HG03457 (cell line): ENCODE results near the gene ST6GALNAC3.
"Not testable (repeated sequence)": the region's sequence is repeated elsewhere in the genome, so short reads cannot be mapped to it uniquely, and the experiment has no call there.

Experiments
- ATAC-seq: cut with Tn5 transposase; IDR thresholded peaks from one replicate; pipeline ENCODE4 v1.9.1; 2021; ENCODE audit warnings: moderate number of reproducible peaks; ENCODE audit not compliant: unreplicated experiment

Gene ST6GALNAC3

DNA sequence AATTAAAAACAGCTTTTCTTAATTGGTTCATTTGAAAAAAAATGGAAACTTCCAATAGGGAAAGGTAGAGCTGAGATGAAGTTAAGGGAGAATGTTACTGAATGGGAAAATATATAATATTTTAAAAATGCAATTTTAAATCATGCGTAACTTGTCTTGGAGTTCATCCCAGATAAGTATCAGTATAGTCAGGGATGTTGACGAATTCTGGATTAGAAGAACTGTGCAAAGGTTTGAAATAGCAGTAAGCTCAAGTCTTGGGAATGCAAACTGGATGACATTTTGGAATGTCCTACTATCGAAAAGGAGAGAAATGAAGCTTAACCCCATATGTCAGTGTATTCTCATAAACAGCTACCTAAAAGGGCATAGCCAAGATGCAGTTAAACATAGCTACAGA, 4.0 kb upstream of the ST6GALNAC3 start:
- ATAC-seq, result no peak

DNA sequence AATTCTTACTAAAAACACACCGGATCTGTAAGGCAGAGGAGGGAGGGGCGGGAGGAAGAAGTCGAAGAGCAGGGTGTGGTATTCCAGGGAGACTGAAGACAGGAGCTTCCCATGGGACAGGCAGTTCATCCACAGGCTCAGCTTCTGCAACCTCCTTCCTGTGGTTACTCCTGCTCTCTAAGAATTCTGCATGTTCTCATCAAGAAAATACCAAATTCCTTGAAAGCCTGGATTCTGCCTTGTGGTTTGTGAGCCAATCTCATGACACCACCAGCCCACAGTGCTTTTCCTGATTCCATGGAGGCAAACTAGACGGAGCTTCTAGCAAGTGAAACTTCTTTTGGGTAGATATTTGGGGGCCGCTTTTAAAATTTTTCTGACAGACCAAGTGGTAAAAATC, 1.1 kb upstream of the ST6GALNAC3 start:
- no peak for ATAC-seq

- no peak for ATAC-seq
These were observed 593 bp downstream of the ST6GALNAC3 start for GRCh38 chr1:76075188-76075489.

- ATAC-seq, result no peak
These were observed 1.3 kb downstream of the ST6GALNAC3 start for GRCh38 chr1:76075877-76076276.

DNA sequence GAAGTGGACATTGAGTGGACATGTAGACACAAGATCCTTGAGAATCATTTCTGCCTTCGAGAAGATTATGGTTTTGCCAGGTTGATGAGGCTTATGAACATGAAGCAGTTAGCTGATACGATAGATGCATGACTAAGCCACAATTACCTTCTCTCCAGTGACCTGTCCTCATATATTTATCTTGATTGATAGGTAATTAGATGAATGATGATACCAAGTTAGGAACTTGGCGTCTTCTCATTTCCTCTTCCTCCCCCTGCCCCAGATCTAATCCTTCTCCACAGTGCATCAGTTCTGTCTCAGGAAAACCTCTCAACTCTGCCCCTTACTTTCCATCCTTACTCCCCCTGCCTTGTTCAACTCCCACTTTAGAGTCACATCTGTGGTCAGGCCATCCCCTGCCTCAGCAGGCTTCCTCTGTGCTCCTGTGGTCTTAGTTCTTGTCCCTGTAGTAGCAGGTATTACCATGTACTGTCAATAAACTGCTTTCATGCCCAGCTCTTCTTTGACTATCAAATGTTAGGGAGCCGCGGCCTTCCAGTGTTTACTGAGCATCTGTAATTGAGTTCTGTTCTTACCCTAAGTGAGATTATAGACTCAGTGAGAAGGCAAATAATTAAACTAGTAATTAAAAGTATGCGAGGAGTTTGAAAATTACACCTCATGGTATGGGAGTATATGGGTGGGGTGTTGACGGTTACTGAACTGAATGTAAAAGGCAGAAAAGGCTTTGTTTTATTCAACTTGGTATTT, 5.1 kb downstream of the ST6GALNAC3 start:
- ATAC-seq, result no peak

DNA sequence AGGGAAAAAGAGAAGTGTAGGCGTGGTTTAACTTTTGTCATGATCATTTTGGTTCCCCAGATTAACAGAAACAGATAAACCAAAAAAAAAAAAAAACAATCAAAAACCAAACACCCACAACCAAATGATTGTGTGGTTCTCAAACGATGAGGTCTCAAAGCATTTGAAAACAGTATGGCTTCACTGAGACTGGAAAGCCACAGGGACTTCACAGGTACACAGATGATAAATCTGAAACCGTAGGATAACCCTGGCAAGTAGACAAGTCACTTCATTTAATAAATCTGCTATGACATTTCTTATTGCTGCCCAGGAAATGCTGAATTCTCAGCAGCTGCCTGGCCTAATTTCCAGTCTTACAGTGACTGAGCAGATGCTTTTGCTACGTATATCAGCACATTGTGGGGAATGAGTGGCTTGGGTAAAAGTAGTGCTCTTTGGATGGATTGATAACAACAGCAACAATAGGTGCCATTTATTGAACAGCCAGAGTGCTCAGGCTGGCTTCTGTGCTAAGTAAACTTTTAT, 6.1 kb downstream of the ST6GALNAC3 start:
- ATAC-seq, result no peak

- ATAC-seq, result no peak
These were observed 7.5 kb downstream of the ST6GALNAC3 start for GRCh38 chr1:76082062-76082461.

GRCh38 chr1:76083189-76083588, 8.6 kb downstream of the ST6GALNAC3 start:
- ATAC-seq, result no peak

- ATAC-seq, result no peak
These were observed 9.6 kb downstream of the ST6GALNAC3 start for GRCh38 chr1:76084029-76084627.

- no peak for ATAC-seq
These were observed 10.1 kb downstream of the ST6GALNAC3 start for GRCh38 chr1:76084685-76085084.

DNA sequence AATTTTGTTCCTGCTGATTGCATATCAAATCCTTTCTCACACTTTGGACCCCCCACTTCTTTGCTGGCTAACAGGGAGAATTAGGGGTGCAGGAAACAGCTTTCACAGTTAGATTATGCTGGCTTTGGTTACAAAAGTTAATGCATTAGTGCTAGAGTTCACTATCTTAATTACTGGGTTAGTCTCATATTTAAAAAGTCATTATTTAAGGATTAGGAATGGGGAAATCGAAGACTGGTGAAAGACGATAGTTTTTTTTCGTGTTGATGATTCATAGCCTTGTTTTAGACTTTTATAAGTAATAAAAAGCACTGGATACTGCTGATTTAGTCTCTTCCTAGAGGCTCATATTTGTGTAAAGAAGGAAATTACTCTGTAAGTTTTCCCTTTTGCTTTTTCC, 11.6 kb downstream of the ST6GALNAC3 start:
- no peak for ATAC-seq

DNA sequence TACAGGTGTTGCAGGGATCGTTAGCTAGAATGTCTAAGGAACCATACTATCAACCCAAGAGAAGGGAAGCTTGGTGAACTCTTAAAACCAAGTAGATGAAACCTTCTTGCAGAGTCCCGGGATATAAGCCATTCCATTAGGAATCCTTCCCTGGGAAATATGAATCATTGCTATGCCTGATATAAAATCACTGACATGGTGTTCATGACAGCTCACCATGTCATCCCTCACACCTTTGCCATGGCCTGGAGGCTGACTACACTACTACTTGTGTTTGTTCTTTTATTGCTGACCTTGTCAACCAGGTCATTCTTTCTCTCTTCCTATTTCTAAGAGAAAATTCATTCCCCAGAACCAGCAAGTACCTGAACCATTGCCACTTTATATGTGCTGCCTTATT, 12.1 kb downstream of the ST6GALNAC3 start:
- ATAC-seq, result no peak

DNA sequence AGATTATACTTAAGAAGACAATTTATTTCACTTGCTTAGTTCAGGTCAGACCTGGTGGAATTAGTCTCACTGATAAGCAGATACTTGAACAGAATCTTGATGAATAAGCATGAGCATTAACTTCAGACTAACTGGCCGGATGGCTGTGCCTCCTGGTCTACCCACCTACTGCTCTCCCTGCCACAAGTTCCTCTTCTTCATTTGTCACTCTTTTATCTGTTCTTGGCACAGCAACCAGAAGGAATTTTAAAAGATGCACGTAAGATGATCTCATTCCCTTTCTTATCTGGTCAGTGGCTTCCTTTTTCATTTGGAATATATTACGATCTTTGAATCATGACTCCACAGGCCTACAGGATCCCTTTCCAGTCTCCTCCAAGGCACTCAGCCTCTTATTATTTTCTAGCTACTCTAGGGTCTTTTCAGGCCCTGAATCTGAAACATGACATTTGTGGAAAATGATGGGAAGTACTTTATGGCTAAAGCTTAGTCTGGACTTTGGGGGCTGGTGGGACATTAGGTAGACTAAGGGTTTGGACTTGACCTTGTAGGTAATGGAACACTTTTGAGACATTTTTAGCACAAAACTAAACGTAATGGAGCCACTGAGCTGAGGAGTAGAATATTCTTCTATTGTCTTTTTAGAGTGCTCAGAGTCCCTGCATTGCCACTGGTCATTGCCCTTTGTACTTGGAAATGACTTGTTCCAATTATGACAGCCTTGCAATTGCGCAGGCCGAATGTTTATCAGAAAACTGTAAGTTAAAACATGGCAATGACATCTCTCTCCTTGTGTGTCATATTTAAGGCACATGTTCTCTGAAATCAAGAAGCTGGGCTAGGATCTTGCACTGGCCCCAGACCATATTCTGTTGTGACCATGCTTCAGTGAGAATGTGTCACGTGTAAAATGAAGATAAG, 16.0 kb downstream of the ST6GALNAC3 start:
- ATAC-seq, result no peak

DNA sequence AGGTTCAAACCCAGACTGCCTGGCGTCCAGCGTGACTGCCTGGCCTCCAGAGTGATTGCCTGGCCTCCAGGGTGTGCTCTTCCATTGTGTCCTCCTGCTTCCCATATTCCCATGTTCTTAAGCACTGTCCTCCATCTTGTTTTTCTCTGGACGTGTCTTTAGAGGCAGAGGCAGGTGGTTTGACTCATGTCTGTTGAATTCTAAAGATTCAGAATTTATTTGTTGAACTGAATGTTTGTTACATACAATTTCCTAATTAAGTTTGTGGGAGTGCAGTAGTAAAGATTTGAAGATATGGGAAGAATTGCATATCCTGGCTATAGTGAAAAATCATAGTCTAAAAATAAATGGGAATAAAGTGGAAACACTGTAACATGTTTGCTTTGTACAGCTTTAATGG, 18.3 kb downstream of the ST6GALNAC3 start:
- ATAC-seq, result no peak

- ATAC-seq, result no peak
These were observed 19.2 kb downstream of the ST6GALNAC3 start for GRCh38 chr1:76093522-76094312.

DNA sequence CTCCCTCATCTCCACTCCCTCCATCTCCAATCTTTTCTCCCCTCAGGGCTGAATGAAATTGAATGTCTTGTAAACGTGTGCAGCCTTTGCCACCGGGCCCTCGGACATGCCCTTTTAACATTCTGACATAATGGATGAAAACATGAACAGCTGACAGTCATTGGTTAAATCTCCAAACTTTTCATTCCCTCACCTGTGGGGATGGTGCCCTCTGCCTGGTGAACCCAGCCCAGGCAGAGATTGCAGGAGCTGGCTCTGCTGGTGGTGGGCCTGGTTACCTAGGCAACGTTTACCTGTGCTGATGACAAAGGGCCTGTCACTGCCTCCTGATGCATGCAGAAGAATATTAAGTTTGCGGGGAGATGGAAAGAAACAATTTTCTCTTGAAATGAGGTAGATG, 21.3 kb downstream of the ST6GALNAC3 start:
- no peak for ATAC-seq

DNA sequence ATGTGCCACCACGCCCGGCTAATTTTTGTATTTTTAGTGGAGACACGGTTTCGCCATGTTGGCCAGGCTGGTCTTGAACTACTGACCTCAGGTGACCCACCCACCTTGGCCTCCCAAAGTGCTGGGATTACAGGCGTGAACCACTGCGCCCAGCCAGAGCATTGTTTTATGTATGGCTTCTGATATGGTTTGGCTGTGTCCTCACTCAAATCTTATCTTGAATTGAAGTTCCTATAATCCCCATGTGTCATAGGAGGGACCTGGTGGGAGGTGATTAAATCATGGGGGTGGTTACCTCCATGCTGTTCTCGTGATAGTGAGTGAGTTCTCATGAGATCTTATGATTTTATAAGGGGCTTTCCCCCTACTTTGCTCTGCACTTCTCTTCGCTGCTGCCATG, 22.5 kb downstream of the ST6GALNAC3 start:
- ATAC-seq, result not testable (repeated sequence)

DNA sequence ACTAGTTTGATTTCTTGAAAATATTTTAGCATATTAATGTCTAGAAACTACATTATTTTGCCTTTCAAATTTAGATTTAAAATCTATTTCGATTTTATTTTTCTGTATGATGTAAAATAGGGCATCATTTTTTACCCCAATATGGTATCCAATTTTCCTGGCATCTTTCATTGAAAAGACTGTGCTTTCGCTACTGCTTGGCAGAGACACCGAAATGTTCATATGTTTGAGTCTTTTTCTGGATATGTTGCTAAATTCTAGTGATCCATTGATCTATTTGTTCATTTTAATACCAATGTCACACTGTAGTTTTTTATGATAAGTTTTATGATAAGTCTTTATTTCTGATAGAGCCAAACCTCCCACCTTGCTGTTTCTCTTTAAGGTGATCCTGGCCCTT, 24.3 kb downstream of the ST6GALNAC3 start:
- no peak for ATAC-seq

DNA sequence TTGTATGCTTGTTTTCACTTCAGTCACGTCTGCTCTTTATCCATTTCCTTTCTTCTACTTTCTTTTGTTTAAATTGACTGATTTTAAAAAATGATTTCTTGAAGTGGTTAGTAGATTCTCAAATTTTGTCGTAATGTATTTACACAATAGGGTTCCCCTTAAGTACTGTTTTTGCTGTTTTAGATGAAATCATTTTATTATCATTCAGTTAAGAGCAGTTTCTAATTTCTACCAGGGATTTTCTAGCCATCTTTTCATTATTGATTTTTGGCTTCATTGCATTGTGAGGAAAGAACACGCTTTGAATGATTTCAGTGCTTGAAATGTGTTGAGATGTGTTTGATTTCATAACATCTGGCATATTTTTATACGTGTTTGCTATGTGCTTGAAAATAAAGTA, 27.0 kb downstream of the ST6GALNAC3 start:
- ATAC-seq, result no peak

GRCh38 chr1:76102046-76102445, 27.5 kb downstream of the ST6GALNAC3 start:
- no peak for ATAC-seq

DNA sequence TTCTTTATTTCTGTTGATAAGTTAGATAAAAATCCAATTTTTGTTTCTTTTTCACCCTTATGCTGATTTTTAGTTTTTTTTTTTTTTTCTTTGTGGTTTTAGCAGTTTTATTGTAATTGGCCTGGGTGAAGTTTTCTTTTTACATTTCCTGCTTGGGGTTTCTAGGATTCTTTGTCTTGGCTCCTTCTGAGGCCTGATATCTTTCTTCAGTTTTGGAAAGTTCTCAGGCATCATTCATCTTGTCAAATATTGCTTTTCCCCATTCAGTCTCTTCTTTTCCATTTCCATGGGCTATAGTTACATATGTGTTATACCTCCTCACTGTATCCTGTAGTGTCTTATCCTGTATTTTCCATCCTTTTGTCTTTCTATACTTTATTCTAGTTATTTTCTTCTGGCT, 28.5 kb downstream of the ST6GALNAC3 start:
- ATAC-seq, result no peak
